Panc1 (cell line): Measurements from ENCODE around the gene ZFAND3.

Source experiments
- CTCF ChIP-seq: fragments of 450-650 bp; IDR thresholded peaks from 2 replicates; pipeline ENCODE4 v1.5.1; 2017; ENCODE audit warnings: mild to moderate bottlenecking
- POLR2AphosphoS5 ChIP-seq: IDR thresholded peaks from 2 replicates; pipeline ENCODE4 v1.6.1; 2012; ENCODE audit warnings: mild to moderate bottlenecking, low read depth, low read length, moderate library complexity
- TCF7L2 ChIP-seq: IDR thresholded peaks from 2 replicates; pipeline ENCODE4 v1.6.1; 2011; ENCODE audit warnings: mild to moderate bottlenecking, low read depth, low read length, inconsistent platforms

GRCh38 chr6:37788259-37788658 lies 31.3 kb upstream of the ZFAND3 start:
- TF ChIP-seq CTCF (no peak), POLR2AphosphoS5 (no peak), TCF7L2 (no peak)
